ENCODE results near the gene GLDN.

- TF ChIP-seq CTCF (IDR thresholded peaks at IDR 0.05; ENCODE audit: control extremely low read depth in 1 of 3, insufficient read depth in 1 of 3, low read depth in 1 of 3, low read length in 3 of 3) (no peak), CREB1 (IDR thresholded peaks at IDR 0.05) (no peak), TEAD4 (IDR thresholded peaks at IDR 0.05; ENCODE audit: low read depth, low read length) (no peak), SP1 (IDR thresholded peaks at IDR 0.05; ENCODE audit: low read depth, low read length) (no peak), POLR2A (IDR thresholded peaks at IDR 0.05; ENCODE audit: control extremely low read depth in 1 of 2, low read depth in 2 of 2, low read length in 2 of 2) (no peak), POLR2AphosphoS5 (IDR thresholded peaks at IDR 0.05; ENCODE audit: low read depth, low read length) (no peak), EP300 (IDR thresholded peaks at IDR 0.05; ENCODE audit: borderline replicate concordance in 1 of 2, low read depth in 2 of 2, low read length in 2 of 2) (no peak), RAD21 (IDR thresholded peaks at IDR 0.05 in 1 of 2, conservative IDR thresholded peaks at IDR 0.05 in 1 of 2; ENCODE audit: low read depth in 2 of 2, low read length in 2 of 2) (no peak), SUZ12 (IDR thresholded peaks at IDR 0.05; ENCODE audit: low read length) (no peak)
These were observed 107.4 kb downstream of the GLDN start for GRCh38 chr15:51448622-51449399.
